Measurements from ENCODE around the gene ZNF526. TPM values are rescaled to one million over a fixed set of nuclear protein-coding genes. Genes with fewer than 3 reads are reported as not detected.

The ZNF526 gene
- total RNA-seq, 2 donors from 2014 or later: 15.7 to 16.0 TPM

DNA sequence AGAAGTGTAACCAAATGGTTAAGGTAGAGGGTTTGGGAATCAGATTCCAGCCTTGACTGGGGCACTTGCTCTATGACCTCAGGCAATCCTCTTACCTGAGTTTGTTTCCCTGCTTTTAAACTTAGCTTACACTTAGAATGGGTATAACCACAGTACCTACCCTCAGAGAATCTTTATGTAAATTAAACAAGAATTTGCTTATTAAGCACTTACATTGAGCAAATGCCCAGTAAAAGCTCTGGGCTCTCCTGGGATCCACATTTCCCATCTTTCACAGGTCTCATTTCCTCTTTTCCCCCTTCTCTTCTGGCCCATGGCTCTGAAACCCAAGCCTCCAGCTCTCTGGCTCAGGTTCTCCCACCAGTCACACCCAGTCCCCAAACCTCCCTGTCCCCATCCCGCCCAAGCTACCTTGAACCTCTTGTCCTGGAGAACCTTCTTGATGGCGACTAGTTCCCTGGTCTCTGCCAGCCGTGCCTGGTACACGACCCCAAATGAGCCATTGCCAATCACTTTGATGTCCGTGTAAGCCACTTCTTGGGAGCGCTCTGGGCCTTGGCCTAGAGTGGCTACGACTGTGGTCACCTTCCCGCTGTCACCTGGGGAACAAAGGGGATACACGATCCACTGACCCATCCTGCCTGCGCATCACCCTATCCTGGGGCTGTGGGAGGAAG, 19.6 kb downstream of the ZNF526 start:
- 95 to 98% methylated on average over 10 of the region's 10 CpGs for WGBS, 2 experiments (ENCODE audit: insufficient coverage in 1 of 2, insufficient read length in 1 of 2)
- no peak for DNase-seq
- H3K36me3 Mint-ChIP-seq (ENCODE audit: low read depth): peaks cover 40% of the 10 kb centered on the region
- no peaks in the 10 kb centered on the region for H3K9me3 Mint-ChIP-seq
- Histone ChIP-seq H3K4me3 (ENCODE audit: low read length) (no peak overlapping the region), H3K36me3 (ENCODE audit: control insufficient read depth, insufficient read depth, low read length) (peaks cover 38% of the 10 kb centered on the region), H3K27ac (ENCODE audit: low read depth, low read length) (no peak overlapping the region), H3K9me3 (ENCODE audit: control insufficient read depth, low read length) (no peaks in the 10 kb centered on the region), H3K4me1 (ENCODE audit: control insufficient read depth, insufficient read depth, low read length) (no peaks in the 10 kb centered on the region), H3K9ac (ENCODE audit: extremely low read depth, low read length, poor library complexity, severe bottlenecking) (no peak overlapping the region), H3K27me3 (ENCODE audit: control insufficient read depth, insufficient read depth, low read length, poor library complexity, severe bottlenecking) (no peaks in the 10 kb centered on the region)
- no peaks in the 10 kb centered on the region for H3K27me3 Mint-ChIP-seq (ENCODE audit: insufficient read depth)
- peaks cover 14% of the 10 kb centered on the region for H3K4me1 Mint-ChIP-seq
- no peak for TF ChIP-seq CTCF (conservative IDR thresholded peaks at IDR 0.05)
- no peak overlapping the region for H3K27ac Mint-ChIP-seq
- H3K4me3 Mint-ChIP-seq: no peak overlapping the region

- H3K36me3 ChIP-seq (ENCODE audit: control insufficient read depth, insufficient read depth, low read length): peaks cover 23% of the 10 kb centered on the region
- DNase-seq: no peak
- H3K27me3 ChIP-seq (ENCODE audit: control insufficient read depth, insufficient read depth, low read length, poor library complexity, severe bottlenecking): no peaks in the 10 kb centered on the region
- Mint-ChIP-seq H3K9me3 (no peaks in the 10 kb centered on the region), H3K4me1 (peaks cover 16% of the 10 kb centered on the region), H3K4me3 (peak overlapping the region; percentile 85), H3K27me3 (ENCODE audit: insufficient read depth) (no peaks in the 10 kb centered on the region), H3K36me3 (ENCODE audit: low read depth) (peaks cover 26% of the 10 kb centered on the region), H3K27ac (no peak overlapping the region)
- 98 to 100% methylated on average over 3 of the region's 3 CpGs for WGBS, 2 experiments (ENCODE audit: insufficient coverage in 1 of 2, insufficient read length in 1 of 2)
- H3K4me3 ChIP-seq (ENCODE audit: low read length): peak overlapping the region; percentile 98
- H3K9ac ChIP-seq (ENCODE audit: extremely low read depth, low read length, poor library complexity, severe bottlenecking): peak overlapping the region; percentile 67
- H3K27ac ChIP-seq (ENCODE audit: low read depth, low read length): no peak overlapping the region
- no peaks in the 10 kb centered on the region for H3K4me1 ChIP-seq (ENCODE audit: control insufficient read depth, insufficient read depth, low read length)
- no peaks in the 10 kb centered on the region for H3K9me3 ChIP-seq (ENCODE audit: control insufficient read depth, low read length)
- no peak for TF ChIP-seq CTCF (conservative IDR thresholded peaks at IDR 0.05)
Observed at GRCh38 chr19:42241279-42241678, 21.2 kb downstream of the ZNF526 start.

- H3K27ac Mint-ChIP-seq: peak overlapping the region; percentile 85
- peaks cover 18% of the 10 kb centered on the region for H3K36me3 Mint-ChIP-seq (ENCODE audit: low read depth)
- H3K9ac ChIP-seq (ENCODE audit: extremely low read depth, low read length, poor library complexity, severe bottlenecking): peak overlapping the region; percentile 67
- no peaks in the 10 kb centered on the region for H3K27me3 Mint-ChIP-seq (ENCODE audit: insufficient read depth)
- peaks cover 17% of the 10 kb centered on the region for H3K36me3 ChIP-seq (ENCODE audit: control insufficient read depth, insufficient read depth, low read length)
- peak overlapping the region; percentile 85 for H3K4me3 Mint-ChIP-seq
- peak overlapping the region; percentile 98 for H3K4me3 ChIP-seq (ENCODE audit: low read length)
- no peak overlapping the region for H3K27ac ChIP-seq (ENCODE audit: low read depth, low read length)
- DNase-seq: no peak
- H3K9me3 Mint-ChIP-seq: no peaks in the 10 kb centered on the region
- H3K27me3 ChIP-seq (ENCODE audit: control insufficient read depth, insufficient read depth, low read length, poor library complexity, severe bottlenecking): no peaks in the 10 kb centered on the region
- no peaks in the 10 kb centered on the region for H3K9me3 ChIP-seq (ENCODE audit: control insufficient read depth, low read length)
- H3K4me1 ChIP-seq (ENCODE audit: control insufficient read depth, insufficient read depth, low read length): no peaks in the 10 kb centered on the region
- H3K4me1 Mint-ChIP-seq: peaks cover 18% of the 10 kb centered on the region
- TF ChIP-seq CTCF (conservative IDR thresholded peaks at IDR 0.05): no peak
- 0% methylated on average over 49 of the region's 49 CpGs; no CpG with 5 or more reads in 1 of the 2 experiments for WGBS, 2 experiments (ENCODE audit: insufficient coverage in 1 of 2, insufficient read length in 1 of 2)
Observed at GRCh38 chr19:42242069-42242511, 22.0 kb downstream of the ZNF526 start.
